Vagina (tissue), 2 donors: ENCODE measurements around the gene KPNB1.

Source experiments
- POLR2A ChIP-seq, 2 donors: fragments of 450-650 bp; IDR thresholded peaks; one replicate each; pipeline ENCODE4 v1.6.1; 2017; ENCODE audit warnings: antibody characterized with exemption in 2 of 2, mild to moderate bottlenecking in 2 of 2, moderate library complexity in 2 of 2
- POLR2AphosphoS5 ChIP-seq, 2 donors: sonication (generic); formaldehyde crosslinking; IDR thresholded peaks; one replicate each; pipeline ENCODE4 v1.9.0; 2017; ENCODE audit warnings: antibody characterized with exemption in 2 of 2, mild to moderate bottlenecking in 2 of 2, low read depth in 1 of 2; ENCODE audit not compliant: insufficient read depth in 1 of 2
- TF ChIP-seq, protein P1 (sequence below), 3 experiments: fragments of 450-650 bp in 2 of 3; fragments of 200-600 bp in 1 of 3; sonication (generic) in 1 of 3; IDR thresholded peaks; one replicate each; pipeline ENCODE4 v1.5.1; 2017 to 2019; ENCODE audit warnings: antibody characterized with exemption in 3 of 3, mild to moderate bottlenecking in 2 of 3, moderate library complexity in 2 of 3

DNA sequence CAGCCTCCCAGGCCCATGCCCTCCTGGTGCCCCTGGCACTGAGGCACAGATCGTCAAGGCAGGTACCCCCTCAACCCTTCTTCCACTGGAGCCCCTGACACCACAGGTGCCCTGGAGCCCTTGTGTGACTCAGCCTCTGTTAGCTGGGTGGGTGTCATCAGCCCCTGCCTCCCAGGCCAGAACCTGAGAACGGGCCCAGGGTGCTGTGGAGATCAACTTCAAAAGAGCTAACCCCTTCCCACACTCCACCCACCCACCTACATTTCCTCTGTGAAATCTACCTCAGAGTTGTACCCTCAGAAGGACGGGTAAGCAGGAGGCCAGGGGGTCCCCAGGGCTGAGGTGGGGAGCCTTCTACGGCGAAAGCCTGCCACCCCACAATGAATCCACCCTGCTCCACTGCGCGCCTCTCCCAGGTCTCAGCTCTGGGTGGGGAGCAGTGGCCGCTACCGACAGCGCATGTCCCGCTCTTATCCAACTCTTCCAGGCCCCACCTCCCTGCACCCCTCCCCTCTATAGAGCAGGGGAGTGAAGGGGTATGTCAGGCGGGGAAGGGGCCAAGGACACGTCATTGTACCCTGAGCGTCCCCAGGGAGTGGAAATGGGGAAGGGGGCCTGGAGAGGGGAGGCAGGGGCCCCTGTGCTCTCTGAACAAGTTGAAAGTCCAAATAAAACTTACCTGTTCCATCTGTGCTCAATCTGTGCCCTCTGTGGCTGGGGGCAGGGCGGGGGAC is 61.8 kb downstream of the KPNB1 start:
- TF ChIP-seq, protein P1, sequence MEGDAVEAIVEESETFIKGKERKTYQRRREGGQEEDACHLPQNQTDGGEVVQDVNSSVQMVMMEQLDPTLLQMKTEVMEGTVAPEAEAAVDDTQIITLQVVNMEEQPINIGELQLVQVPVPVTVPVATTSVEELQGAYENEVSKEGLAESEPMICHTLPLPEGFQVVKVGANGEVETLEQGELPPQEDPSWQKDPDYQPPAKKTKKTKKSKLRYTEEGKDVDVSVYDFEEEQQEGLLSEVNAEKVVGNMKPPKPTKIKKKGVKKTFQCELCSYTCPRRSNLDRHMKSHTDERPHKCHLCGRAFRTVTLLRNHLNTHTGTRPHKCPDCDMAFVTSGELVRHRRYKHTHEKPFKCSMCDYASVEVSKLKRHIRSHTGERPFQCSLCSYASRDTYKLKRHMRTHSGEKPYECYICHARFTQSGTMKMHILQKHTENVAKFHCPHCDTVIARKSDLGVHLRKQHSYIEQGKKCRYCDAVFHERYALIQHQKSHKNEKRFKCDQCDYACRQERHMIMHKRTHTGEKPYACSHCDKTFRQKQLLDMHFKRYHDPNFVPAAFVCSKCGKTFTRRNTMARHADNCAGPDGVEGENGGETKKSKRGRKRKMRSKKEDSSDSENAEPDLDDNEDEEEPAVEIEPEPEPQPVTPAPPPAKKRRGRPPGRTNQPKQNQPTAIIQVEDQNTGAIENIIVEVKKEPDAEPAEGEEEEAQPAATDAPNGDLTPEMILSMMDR (IDR thresholded peaks at IDR 0.05): no peak
- TF ChIP-seq POLR2A (IDR thresholded peaks at IDR 0.05) (no peak), POLR2AphosphoS5 (IDR thresholded peaks at IDR 0.05; ENCODE audit: insufficient read depth in 1 of 2, low read depth in 1 of 2) (no peak)
